GM12865 (cell line): Measurements from ENCODE around the gene OR2F2.

ENCODE experiments used
- DNase-seq: peaks from one replicate; pipeline ENCODE4 v3.0.0; 2010; ENCODE audit warnings: low read depth
- H3K4me3 ChIP-seq: 2 replicates; pipeline ENCODE4 v1.5.1; 2011; ENCODE audit warnings: mild to moderate bottlenecking, low read depth, low read length, control low read depth
- TF ChIP-seq, protein P1 (sequence below): IDR thresholded peaks from 2 replicates; pipeline ENCODE4 v1.5.1; 2011; ENCODE audit warnings: low read length, control low read depth, low read depth, inconsistent platforms; ENCODE audit not compliant: insufficient read depth; ENCODE audit errors: missing control alignments

OR2F2 gene

DNA sequence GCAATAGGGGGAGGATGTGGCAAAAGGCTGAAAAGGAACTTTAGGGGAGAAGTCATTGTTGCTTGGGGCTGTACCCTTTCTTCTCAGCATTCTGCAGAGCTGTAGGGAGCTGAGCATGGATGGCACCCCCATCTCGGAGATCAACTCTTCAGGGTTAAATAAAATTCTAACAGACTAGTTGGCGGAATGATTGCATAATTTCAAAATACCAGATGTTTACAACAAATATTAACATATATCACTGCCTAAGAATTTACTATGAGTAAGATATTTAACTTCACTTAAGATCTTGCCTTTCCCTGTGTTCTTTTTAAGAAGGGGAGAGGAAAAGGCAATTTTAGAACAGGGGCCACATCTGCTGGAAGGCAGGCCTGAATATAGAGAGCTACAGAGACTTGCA is 19.1 kb downstream of the OR2F2 start:
- H3K4me3 ChIP-seq = no peak overlapping the region
- no peak for DNase-seq
- TF ChIP-seq, protein P1, sequence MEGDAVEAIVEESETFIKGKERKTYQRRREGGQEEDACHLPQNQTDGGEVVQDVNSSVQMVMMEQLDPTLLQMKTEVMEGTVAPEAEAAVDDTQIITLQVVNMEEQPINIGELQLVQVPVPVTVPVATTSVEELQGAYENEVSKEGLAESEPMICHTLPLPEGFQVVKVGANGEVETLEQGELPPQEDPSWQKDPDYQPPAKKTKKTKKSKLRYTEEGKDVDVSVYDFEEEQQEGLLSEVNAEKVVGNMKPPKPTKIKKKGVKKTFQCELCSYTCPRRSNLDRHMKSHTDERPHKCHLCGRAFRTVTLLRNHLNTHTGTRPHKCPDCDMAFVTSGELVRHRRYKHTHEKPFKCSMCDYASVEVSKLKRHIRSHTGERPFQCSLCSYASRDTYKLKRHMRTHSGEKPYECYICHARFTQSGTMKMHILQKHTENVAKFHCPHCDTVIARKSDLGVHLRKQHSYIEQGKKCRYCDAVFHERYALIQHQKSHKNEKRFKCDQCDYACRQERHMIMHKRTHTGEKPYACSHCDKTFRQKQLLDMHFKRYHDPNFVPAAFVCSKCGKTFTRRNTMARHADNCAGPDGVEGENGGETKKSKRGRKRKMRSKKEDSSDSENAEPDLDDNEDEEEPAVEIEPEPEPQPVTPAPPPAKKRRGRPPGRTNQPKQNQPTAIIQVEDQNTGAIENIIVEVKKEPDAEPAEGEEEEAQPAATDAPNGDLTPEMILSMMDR = no peak

DNA sequence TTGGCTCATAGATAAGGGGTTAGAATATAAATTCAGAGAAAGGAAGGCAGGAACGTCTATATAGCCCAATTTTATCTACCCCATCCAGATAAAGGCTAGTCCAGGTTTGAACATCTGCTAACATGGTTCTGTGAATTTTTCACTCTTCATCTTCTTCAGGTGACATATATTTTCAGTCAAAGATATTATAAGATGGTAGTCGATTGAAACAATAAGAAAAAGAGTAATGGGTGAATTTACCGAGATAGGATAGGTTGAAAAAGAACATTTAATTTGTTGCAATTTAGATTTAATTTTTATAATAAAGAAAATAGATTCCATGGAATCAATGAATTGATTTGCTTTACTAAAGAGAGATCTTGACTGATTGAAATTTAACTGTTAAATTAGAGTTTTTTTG is 19.5 kb downstream of the OR2F2 start, which contains the start of gene OR2F1:
Gene OR2F1, plus strand, starts transcription at position 301 of the 400 bp plus-strand sequence. CDS start 5,127 bp downstream, outside the sequence.
- no peak for DNase-seq
- H3K4me3 ChIP-seq = no peak within 1 kb of the TSS
- TF ChIP-seq, protein P1 = no peak

DNA sequence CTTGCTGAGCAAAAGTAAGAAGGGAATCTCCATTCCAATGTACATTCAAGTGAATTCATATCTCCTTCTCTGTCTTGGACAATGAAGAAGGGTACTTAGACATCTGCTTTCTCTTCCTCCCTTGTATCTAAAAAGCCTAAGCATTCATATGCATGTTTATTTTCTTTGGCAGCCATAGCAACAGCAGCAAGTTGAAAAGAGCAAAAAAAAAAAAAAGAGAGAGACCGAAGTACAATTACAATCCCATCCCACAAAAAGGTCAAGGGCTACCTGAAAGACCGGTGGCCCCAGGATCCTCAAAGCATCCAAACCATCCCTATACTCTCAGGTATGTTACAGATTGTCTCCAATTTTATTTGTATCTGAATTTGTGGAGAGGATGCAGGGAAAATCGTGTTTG is 23.7 kb downstream of the OR2F2 start:
- TF ChIP-seq, protein P1 = no peak
- no peak overlapping the region for H3K4me3 ChIP-seq
- DNase-seq = no peak

DNA sequence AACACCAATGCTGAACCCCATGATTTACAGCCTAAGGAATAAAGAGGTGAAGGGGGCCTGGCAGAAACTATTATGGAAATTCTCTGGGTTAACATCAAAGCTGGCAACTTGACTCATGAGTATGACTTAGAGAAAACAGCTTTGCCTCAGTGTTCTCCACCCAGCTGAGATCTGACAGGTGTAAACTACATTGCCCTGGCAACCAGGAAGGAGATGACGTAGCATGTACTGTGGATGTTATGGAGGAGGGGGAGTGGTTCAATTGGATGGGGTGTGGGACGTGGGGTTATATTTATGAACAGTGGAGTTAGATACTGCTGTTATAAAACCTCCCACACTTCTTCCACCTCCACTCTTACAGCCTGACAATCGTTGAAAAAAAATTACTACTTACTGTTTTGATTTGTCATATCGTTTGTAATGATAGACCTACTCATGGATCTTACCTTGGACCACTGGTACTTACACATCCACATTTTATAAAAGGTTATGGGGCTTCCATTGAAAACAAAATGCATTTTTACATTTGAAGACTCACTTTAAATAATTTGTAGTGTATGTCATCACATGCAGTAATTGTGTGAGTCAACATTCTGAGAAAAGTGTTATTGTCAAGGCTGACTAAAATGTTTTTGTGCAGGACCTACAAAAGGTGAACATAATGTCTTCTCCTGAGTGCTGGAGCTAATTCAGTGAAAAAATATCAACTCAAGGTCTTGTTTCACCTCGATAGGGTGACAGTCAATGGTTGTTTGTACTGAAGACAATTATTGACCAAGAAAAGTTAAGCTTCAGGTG is 26.0 kb downstream of the OR2F2 start:
- DNase-seq = no peak

DNA sequence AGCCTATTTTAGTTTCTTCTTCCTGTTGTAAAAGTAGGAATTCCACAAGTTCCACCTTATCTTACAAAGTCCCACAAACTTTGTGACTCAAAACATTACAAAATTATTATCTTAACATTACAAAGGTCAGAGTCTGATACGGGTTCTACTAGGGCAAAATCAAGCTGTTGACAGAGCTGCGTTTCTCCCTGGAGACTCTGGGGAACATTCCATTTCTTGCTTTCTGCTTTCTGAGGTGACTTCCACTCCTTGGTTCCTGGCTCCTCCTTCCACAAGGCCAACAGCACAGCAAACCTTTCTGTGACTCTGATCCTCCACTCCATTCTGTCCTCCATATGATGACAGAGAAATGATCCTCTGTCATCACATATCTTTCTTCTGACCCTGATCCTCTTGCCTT is 30.2 kb downstream of the OR2F2 start:
- DNase-seq = no peak
- H3K4me3 ChIP-seq = no peak overlapping the region
- TF ChIP-seq, protein P1 = no peak

More for the DNA sequence above, 26.0 kb downstream of the OR2F2 start:
- no peak overlapping the region for H3K4me3 ChIP-seq
- TF ChIP-seq, protein P1 = no peak

DNA sequence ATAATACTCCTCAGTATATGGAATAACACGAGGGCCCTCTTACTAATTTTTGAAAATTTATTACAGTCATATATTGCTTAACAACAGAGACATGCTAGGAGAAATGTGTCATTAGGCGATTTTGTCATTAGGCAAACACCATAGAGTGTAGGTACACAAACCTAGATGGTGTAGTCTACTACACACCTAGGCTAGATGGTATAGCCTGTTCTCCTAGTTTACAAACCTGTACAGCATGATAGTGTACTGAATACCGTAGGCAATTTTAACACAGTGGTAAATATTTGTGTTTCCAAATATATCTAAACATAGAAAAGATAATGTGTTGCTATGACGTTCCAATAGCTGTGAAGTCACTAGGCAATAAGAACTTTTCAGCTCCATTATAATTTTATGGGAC is 32.4 kb downstream of the OR2F2 start:
- TF ChIP-seq, protein P1 = no peak
- no peak overlapping the region for H3K4me3 ChIP-seq
- DNase-seq = no peak
